PC-3 (cell line): ENCODE data around the gene EPO. TPM values are rescaled to one million over a fixed set of nuclear protein-coding genes. Genes with fewer than 3 reads are reported as not detected.
"Not testable (repeated sequence)": the region's sequence is repeated elsewhere in the genome, so short reads cannot be mapped to it uniquely, and the experiment has no call there.

Experiments used
- ATAC-seq: fragments of 200-7000 bp; cut with Tn5 transposase; 2 replicates; pipeline ENCODE4 v1.9.1; 2020; ENCODE audit warnings: mild to moderate bottlenecking, moderate library complexity
- BruUV-seq: library from RNA; stranded (reverse); fragments of 400-500 nt; replicated peaks from 2 replicates; lab custom pipeline; 2021; lab: Mats Ljungman, UMichigan
- CTCF ChIA-PET: fragments of 300-600 bp; sonication (Branson Sonifier 250); formaldehyde crosslinking; loops from one replicate; lab custom pipeline; 2022; ENCODE audit warnings: antibody characterized with exemption; lab: Charles Lee
- POLR2A ChIA-PET: fragments of 300-600 bp; sonication (Branson Sonifier 250); formaldehyde crosslinking; loops from one replicate; lab custom pipeline; 2022; ENCODE audit warnings: antibody characterized with exemption; ENCODE audit not compliant: unreplicated experiment; lab: Charles Lee
- DNase-seq: peaks from one replicate; pipeline ENCODE4 v3.0.0-alpha.2; 2015
- H2AFZ ChIP-seq: fragments of 300-600 bp; sonication (generic); 2 replicates; pipeline ENCODE4 v1.6.0; 2016; ENCODE audit warnings: antibody characterized with exemption, low read length
- H3F3A ChIP-seq: fragments of 300-600 bp; sonication (generic); one replicate; pipeline ENCODE4 v1.6.0; 2017; ENCODE audit warnings: antibody characterized with exemption, low read length, control low read depth, mild to moderate bottlenecking; ENCODE audit not compliant: unreplicated experiment
- H3K27ac ChIP-seq: fragments of 300-600 bp; sonication (generic); 2 replicates; pipeline ENCODE4 v1.5.1; 2016; ENCODE audit warnings: mild to moderate bottlenecking, low read length
- H3K27me3 ChIP-seq: fragments of 300-600 bp; sonication (generic); 2 replicates; pipeline ENCODE4 v1.6.1; 2016; ENCODE audit warnings: low read length, mixed read lengths
- H3K36me3 ChIP-seq: fragments of 300-600 bp; sonication (generic); 2 replicates; pipeline ENCODE4 v1.6.1; 2016; ENCODE audit warnings: low read depth, mixed run types, low read length, mixed read lengths
- H3K4me1 ChIP-seq: fragments of 300-600 bp; sonication (generic); 2 replicates; pipeline ENCODE4 v1.5.1; 2016; ENCODE audit warnings: low read length; ENCODE audit not compliant: insufficient read depth
- H3K4me2 ChIP-seq: fragments of 300-600 bp; sonication (generic); 2 replicates; pipeline ENCODE4 v1.6.0; 2016; ENCODE audit warnings: low read length
- H3K4me3 ChIP-seq: fragments of 300-600 bp; sonication (generic); 2 replicates; pipeline ENCODE4 v1.5.1; 2016; ENCODE audit warnings: mild to moderate bottlenecking, low read length, mixed read lengths
- H3K79me2 ChIP-seq: fragments of 300-600 bp; sonication (generic); 2 replicates; pipeline ENCODE4 v1.6.1; 2017; ENCODE audit warnings: low read length, mixed read lengths
- H3K9ac ChIP-seq: fragments of 300-600 bp; sonication (generic); 2 replicates; pipeline ENCODE4 v1.6.0; 2016; ENCODE audit warnings: mild to moderate bottlenecking, low read length
- H3K9me2 ChIP-seq: fragments of 300-600 bp; sonication (generic); replicated peaks from 2 replicates; pipeline ENCODE4 v1.6.1; 2016; ENCODE audit warnings: mixed run types, low read length, mixed read lengths
- H3K9me3 ChIP-seq: fragments of 300-600 bp; sonication (generic); 2 replicates; pipeline ENCODE4 v1.6.1; 2016; ENCODE audit warnings: low read length, mixed read lengths
- H4K20me1 ChIP-seq: fragments of 300-600 bp; sonication (generic); 2 replicates; pipeline ENCODE4 v1.6.1; 2016; ENCODE audit warnings: low read length, mixed read lengths
- EZH2 ChIP-seq: fragments of 300-600 bp; sonication (generic); IDR thresholded peaks from one replicate; pipeline ENCODE4 v1.6.1; 2017; ENCODE audit warnings: antibody characterized with exemption, mild to moderate bottlenecking, low read length; ENCODE audit not compliant: unreplicated experiment
- EZH2phosphoT487 ChIP-seq: fragments of 300-600 bp; sonication (generic); IDR thresholded peaks from 2 replicates; pipeline ENCODE4 v1.6.1; 2018; ENCODE audit warnings: mild to moderate bottlenecking, antibody characterized with exemption, low read length, borderline replicate concordance
- intact Hi-C: fragments of 100-400 bp; cut with micrococcal nuclease; formaldehyde crosslinking; loops from 2 replicates; pipeline ENCODE4 v1.9.0; 2023
- total RNA-seq: library from RNA; depleted of rRNA; stranded (reverse); fragments of >200 nt; gene quantifications from 2 replicates; pipeline ENCODE4 v1.2.3, GENCODE V29; 2014
- TF ChIP-seq, protein P1 (sequence below): fragments of 300-600 bp; sonication (generic); conservative IDR thresholded peaks from 2 replicates; pipeline ENCODE4 v1.5.1; 2017; ENCODE audit warnings: antibody characterized with exemption, low read depth, mild to moderate bottlenecking, low read length

The EPO gene
- total RNA-seq, 1 experiment from 2014 or later: not detected

GRCh38 chr7:100723732-100724275 is 3.5 kb downstream of the EPO start:
- ChIA-PET POLR2A (no interaction called here), CTCF (no interaction called here)
- H3K27me3 ChIP-seq: no peaks in the 10 kb centered on the region
- H3K4me2 ChIP-seq: no peak overlapping the region
- H3K36me3 ChIP-seq: no peaks in the 10 kb centered on the region
- H3K9ac ChIP-seq: no peak overlapping the region
- H4K20me1 ChIP-seq: no peaks in the 10 kb centered on the region
- DNase-seq (no peak), ATAC-seq (no peak)
- TF ChIP-seq EZH2 (no peak), EZH2phosphoT487 (no peak)
- TF ChIP-seq, protein P1, sequence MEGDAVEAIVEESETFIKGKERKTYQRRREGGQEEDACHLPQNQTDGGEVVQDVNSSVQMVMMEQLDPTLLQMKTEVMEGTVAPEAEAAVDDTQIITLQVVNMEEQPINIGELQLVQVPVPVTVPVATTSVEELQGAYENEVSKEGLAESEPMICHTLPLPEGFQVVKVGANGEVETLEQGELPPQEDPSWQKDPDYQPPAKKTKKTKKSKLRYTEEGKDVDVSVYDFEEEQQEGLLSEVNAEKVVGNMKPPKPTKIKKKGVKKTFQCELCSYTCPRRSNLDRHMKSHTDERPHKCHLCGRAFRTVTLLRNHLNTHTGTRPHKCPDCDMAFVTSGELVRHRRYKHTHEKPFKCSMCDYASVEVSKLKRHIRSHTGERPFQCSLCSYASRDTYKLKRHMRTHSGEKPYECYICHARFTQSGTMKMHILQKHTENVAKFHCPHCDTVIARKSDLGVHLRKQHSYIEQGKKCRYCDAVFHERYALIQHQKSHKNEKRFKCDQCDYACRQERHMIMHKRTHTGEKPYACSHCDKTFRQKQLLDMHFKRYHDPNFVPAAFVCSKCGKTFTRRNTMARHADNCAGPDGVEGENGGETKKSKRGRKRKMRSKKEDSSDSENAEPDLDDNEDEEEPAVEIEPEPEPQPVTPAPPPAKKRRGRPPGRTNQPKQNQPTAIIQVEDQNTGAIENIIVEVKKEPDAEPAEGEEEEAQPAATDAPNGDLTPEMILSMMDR: no peak
- H3F3A ChIP-seq: no peaks in the 10 kb centered on the region
- no TSS peak for BruUV-seq
- peaks cover 13% of the 10 kb centered on the region for H3K4me1 ChIP-seq
- no peaks in the 10 kb centered on the region for H3K9me2 ChIP-seq
- no peak overlapping the region for H3K27ac ChIP-seq
- intact Hi-C loops: loop anchor here (2.0 kb wide), 1 partner anchor 79 kb away; no protein-coding TSS in a partner anchor
- H3K4me3 ChIP-seq: no peak overlapping the region
- H2AFZ ChIP-seq: no peak overlapping the region
- no peaks in the 10 kb centered on the region for H3K9me3 ChIP-seq
- no peaks in the 10 kb centered on the region for H3K79me2 ChIP-seq

GRCh38 chr7:100724364-100724763 is 4.1 kb downstream of the EPO start:
- H3K36me3 ChIP-seq, ATAC-seq, POLR2A ChIA-PET, H3K9me2 ChIP-seq, H3K27me3 ChIP-seq, H4K20me1 ChIP-seq, H3K4me2 ChIP-seq, H3K4me3 ChIP-seq, CTCF ChIA-PET, H3K9ac ChIP-seq, DNase-seq, BruUV-seq, H3K27ac ChIP-seq, H3K9me3 ChIP-seq, H3F3A ChIP-seq, H2AFZ ChIP-seq, H3K79me2 ChIP-seq: not testable (repeated sequence)
- H3K4me1 ChIP-seq: peaks cover 13% of the 10 kb centered on the region
- intact Hi-C loops: loop anchor here (2.0 kb wide), 1 partner anchor 78 kb away; no protein-coding TSS in a partner anchor

DNA sequence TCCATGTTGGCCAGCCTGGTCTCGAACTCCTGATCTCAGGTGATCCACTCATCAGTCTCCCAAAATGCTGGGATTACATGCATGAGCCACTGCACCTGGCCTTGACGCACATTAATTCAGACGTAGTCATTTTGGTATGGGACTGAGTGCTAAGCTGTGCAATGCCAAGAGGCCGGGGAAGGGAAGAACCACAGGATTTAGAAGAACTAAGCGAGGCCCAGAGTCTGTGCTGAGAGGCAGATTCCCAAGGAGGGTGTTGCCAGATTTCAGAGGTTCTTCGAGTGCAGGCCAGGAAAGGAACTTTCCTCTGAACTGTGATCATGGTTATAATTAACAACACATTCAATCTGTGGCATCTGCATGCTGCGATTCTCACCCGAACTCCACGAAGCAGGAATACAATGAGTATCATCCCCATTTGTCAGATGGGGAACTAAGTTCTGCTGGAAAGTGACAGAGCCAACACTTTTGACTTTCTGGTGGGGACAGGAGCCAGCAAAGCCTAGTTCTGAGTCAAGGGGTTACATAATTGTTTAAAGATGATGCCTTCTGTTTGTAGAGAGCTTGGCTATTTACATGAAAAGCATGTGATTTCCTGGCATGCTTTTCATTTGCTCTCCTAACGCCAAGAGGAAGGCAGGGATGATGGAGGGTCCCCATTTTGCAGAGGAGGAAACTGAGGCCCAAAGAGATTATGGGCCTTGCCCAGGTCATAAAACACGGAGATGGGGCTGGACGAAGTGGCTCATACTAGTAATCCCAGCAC is 6.9 kb downstream of the EPO start:
- TF ChIP-seq, protein P1: no peak
- TF ChIP-seq EZH2 (no peak), EZH2phosphoT487 (no peak)
- Histone ChIP-seq H4K20me1 (no peaks in the 10 kb centered on the region), H3F3A (no peaks in the 10 kb centered on the region), H3K27ac (no peak overlapping the region), H3K4me2 (no peak overlapping the region), H3K4me1 (peaks cover 13% of the 10 kb centered on the region), H3K9me3 (no peaks in the 10 kb centered on the region), H3K9me2 (no peaks in the 10 kb centered on the region), H3K27me3 (no peaks in the 10 kb centered on the region), H2AFZ (no peak overlapping the region), H3K36me3 (no peaks in the 10 kb centered on the region), H3K4me3 (no peak overlapping the region), H3K9ac (no peak overlapping the region), H3K79me2 (no peaks in the 10 kb centered on the region)
- ChIA-PET POLR2A (no interaction called here), CTCF (interaction anchor here (0.7 to 0.9 kb wide), 2 partner anchors 21 to 75 kb away, joined by 3 read pairs; partner anchors contain the start of gene POP7)
- ATAC-seq (0 out of 2 replicates have a peak, but pooled peaks have one; percentile 14), DNase-seq (peak; percentile 41)
- no TSS peak for BruUV-seq
- intact Hi-C loops: loop anchor here (5.0 kb wide), 1 partner anchor 125 kb away; the partner anchor contains the start of gene SLC12A9
